ENCODE results near the gene CHRNA4.

Gene CHRNA4

DNA sequence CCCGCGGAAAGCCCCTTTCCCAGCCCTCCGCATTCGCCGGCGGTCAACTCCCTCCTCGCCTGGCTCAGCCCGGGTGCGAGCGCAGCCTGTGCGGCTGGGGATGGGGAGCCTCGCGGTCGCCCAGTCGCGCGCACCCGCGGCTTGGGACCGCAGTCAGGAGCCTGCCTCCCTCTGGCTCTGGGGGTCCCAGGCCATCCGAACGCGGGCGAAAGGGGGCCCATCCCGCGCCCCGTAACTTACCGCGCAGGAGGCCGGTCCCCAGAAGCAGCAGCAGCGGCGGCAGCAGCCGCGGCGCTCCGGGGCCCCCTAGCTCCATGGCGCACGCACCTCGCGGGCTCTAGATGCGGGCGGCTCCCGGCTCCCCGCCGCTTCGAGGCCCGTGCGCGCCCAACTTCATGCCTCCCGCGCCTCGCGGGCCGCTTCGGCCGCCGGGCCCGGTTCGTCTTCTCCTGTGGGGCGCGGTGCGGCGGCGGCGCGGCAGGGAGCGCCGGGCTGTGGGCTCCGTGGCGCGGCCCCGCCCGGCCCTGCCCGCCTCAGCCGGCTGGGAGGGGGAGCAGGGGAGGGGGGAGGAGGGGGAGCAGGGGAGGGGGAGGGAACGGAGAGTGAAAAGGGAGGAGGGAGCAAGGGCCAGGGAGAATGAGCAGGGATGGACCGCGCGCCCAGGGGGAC lies at the start of gene CHRNA4:
CHRNA4 (minus strand) TSS at position 500 of the 669 bp plus-strand sequence; CDS start at position 316, 184 bp downstream.
- no peak for DNase-seq

DNA sequence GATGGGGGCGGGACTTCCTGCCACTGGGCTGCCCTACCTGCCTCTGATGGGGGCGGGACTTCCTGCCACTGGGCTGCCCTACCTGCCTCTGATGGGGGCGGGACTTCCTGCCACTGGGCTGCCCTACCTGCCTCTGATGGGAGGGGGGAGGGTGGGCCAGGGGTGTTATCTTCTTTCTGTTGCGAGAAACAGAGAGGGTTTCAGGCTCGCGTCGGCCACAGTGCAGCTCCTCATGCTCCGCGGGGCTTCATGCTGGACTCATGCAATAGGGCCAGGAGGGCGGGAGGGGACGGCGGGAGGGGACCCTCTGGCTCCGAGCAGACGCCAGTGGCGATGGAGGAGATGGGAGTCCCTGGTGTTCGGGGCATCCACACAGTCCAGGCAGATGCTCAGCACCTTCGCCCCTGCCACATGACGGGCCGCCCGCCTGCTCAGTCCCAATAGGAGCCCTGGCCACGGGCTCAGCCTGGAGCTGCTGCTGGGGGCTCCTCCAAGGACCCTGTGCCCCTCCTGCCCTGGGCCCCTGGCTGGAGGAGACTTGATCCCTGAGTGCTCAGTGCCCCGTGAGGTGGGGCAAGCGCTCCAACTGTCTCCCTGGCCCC lies 48.8 kb upstream of the CHRNA4 start:
- DNase-seq = no peak

DNA sequence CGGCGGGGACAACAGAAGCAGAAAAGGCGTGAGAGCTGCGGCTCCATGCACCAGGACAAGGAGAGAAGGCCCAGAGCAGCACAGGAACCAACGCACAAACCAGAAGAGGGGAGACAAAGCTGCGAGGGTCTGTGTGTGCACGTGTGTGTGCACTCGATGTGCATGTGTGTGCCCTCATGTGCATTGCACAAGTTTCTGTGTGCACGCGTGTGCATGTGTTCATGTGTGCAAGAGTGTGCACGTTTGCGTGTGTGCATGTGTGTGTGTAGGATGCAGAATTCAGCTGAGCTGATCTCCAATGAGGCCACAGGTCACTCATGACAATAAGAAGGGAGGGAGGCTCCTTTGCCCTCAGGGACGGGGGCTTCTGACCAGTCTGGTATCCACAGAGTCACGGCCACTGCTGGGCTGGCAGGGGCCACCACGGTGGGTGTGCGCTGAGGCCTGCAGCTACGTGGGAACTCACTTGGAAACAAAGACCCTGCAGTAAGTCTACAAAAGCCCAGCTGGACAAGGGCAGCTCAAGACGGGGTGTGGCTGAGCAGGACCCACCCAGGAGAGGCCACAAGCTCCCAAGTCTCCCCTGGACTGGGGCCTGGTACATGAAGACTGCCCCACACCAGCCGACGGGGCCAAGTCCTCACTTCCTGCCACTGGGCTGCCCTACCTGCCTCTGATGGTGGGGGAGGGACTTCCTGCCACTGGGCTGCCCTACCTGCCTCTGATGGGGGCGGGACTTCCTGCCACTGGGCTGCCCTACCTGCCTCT lies 48.1 kb upstream of the CHRNA4 start:
- no peak for DNase-seq

DNA sequence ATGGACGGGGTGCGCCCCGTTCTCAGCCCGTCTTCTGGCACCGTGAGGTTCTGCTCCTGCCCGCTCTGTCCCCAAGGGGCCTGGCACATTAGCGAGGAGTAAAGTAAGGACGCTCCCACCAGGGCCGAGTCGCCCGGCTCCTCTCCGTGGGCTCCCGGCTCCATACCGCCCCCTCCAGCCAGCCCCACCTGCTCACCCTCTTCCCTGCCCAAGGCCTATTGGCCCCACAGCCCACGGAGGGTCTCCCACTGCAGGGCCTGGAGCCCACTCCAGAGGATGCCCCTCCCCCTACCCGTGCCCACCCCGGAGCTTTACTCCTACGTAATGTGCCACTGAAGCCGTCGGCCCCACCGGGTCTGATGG lies 47.5 kb upstream of the CHRNA4 start:
- no peak for DNase-seq

DNA sequence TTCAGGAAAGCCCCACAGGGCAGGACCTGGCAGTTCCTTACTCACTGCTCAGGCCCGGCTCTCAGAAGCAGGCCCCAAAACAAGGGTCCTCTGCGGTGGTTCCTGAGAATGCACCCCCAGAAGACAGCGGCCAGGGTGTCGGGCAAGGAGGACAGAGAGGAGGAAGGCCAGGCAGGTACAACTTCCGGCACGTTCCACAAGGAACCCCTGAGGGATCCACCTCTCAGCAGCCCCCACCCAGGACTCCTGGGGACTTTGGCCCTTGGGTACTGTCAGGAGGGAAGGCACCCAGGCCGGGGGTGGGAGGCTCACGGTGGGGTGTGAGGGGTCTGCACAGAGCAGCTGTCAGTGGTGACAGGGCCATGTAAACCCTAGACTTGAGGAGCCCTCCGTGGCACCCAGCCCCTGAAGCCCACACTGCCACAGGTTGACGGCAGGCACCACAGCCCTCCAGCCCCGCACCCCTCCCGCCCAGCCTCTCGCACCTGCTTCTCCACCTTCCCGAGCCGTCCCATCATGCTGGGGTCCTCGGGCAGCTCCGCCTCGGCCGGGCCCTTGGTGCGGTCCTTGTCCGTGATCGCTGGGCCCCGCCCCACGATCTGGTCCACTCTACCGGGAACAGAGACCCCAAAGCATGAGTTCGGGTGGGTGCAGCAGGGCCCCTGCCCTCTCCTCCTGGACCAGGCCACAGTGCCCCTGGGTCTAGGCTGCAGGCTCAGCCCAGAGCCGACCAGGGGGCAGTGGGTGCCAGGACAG lies 47.0 kb upstream of the CHRNA4 start:
- DNase-seq = no peak

DNA sequence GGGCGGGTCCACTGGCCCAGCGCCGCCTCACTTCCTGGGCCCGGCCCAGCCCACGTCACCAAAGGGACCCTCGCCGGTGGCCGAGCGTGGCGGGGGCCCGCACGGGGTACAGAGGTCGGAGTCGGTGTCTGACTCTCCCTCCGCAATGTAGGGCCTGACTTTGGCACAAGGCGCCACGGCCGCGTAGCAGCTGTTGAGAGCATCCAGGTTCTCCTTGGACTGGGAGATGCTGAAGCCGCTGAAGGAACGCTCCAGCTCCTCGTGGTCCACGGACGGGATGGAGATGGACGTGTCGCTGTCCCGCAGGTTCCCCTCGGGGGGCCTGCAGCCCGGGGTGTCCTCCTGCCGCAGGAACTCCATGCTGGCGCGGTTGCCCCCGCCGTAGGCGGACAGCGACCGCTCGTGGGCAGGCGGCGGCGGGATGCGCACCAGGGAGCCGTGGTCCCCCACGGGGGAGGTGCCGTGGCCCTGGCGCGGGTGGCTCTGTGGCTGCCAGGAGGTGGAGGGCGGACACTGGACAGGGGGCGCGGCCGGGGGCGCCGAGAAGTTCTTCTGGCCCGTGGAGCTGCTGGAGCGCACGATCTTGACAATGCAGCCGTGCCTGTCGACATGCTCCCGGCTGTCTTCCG lies 45.6 kb upstream of the CHRNA4 start:
- no peak for DNase-seq

DNA sequence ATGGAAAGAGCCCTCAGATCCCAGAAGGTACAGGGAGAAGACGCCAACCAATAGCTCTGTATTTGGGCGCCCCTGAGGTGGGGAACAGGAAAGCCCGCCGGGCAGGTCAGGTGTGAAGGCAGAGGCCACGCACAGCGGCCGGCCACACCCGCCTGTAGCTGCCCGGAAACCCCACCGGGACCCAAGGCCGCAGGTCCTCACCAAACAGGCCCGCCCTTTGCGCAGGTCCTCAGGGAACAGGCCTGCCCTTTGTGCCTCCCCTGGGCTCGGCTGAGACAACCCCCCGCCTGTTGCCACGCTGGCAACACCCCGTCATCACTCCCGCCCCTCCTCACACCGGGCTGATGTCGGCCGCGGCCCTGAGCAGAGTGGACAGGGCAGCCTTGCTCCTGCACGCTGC lies 44.9 kb upstream of the CHRNA4 start:
- no peak for DNase-seq

DNA sequence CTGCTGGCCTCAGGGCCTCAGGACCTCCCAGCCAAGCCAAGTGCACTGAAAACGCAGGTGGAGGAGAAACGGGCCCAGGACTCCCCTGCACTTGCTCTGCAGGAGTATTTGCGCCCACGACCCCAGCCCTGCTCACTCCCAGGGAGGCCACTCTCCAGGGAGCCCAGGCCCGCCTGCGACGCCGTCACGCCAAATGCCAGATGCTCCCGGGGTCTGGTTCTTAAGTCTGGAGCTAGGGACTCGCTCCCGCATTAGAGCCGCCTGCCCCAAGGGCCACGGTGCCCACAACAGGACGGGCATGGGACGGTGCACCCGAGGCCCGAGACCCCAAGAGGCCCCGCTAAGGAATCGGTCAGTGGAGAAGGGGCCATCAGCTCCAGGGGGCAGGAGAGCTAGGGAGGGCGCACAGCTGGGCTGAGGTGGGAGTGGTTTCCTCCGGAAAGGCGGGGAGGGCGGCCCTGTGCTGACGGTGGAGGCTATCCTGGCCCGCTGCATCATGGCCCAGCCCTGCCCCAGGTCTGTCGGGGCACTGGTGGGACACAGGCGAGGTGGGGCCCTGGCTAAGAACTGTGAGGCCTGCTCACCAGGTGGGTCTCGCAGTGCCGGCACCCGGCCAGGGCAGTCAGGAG lies 44.1 kb upstream of the CHRNA4 start:
- DNase-seq = no peak

DNA sequence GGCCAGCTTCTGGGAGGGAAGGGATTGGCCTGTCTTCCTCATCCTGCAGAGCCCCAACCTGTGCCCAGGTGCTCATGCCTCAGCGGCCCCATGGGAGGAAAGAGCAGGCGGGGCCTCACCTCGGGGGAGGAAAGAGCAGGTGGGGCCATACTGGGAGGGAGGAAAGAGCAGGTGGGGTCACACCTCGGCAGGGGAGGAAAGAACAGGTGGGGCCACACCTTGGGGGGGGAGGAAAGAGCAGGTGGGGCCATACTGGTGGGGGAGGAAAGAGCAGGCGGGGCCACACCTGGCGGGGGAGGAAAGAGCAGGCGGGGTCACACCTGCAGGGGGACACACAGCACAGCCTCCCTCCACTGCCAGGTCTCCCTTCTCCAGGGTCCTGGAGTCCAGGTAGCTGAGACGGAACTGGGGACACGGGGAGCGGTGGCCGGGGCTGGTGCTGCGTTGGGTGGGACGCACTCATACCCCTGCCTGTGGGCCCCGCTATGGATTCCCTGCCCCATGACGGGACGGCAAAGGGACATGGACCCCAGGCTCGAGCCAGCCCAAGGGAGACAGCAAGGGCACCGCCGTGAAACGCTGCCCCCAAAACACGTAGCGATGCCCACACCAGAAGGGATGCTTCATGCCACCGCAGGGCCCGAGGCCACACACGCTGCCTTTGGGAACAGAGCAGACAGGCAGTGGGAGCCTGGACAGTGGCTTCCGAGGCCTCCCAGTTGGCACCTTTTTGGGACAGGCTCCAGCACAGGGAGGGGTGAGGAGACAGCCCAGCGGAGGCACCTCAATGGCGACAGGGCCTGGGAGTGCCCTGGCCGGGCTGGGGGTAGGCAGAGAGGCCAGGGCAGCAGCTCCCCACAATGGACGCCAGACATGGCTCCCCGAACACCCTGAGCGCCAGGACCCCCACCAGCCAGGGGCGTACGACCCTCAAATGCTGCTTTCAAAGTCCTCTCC lies 43.3 kb upstream of the CHRNA4 start:
- no peak for DNase-seq

DNA sequence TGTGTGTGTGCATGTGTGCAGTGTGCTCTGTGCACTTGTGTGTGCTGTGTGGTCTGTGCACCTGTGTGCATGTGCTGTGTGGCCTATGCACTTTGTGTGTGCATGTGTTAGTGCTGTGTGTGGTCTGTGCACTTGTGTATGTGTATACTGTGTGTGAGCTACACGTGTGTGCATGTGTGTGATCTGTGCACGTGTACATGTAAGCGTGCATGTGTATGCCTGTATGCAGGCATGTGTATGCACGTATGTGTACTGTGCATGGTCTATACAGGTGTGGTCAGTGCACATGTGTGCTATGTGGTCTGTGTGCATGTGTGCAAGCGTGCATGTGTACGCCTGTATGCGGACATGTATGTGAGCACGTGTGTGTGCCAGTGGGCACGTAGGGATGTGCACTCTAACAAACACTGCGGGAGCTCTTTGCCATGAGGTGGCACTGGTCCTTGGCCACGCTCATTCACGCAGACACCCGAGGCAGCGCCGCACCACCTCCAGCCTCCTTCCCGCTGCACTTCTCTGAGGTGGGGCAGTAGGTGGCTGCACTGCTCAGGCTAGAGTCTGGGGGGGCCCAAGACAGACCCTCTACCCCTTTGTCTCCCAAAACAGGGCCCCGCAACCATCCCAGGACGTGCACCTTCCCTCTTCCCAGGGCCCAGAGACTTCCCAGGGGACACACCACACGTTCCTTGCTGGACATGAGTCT lies 42.4 kb upstream of the CHRNA4 start:
- DNase-seq = no peak

DNA sequence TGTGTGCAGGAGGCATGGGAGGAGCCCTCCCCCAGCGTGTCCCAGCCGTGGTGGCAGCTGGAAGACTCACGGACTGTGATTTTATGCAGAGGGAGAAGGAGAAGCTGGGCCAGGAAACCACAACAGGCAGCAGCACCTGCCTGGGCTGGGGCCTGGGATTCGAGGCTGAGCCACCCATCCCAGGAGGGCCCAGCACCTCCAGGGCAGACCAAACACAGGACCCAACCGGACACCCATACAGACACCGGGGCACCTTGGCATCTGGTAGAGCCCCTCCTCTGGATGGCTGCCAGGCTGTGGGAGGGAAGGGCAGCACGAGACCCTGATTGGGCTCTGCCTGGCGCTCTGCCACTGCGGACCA lies 41.7 kb upstream of the CHRNA4 start:
- DNase-seq = no peak

DNA sequence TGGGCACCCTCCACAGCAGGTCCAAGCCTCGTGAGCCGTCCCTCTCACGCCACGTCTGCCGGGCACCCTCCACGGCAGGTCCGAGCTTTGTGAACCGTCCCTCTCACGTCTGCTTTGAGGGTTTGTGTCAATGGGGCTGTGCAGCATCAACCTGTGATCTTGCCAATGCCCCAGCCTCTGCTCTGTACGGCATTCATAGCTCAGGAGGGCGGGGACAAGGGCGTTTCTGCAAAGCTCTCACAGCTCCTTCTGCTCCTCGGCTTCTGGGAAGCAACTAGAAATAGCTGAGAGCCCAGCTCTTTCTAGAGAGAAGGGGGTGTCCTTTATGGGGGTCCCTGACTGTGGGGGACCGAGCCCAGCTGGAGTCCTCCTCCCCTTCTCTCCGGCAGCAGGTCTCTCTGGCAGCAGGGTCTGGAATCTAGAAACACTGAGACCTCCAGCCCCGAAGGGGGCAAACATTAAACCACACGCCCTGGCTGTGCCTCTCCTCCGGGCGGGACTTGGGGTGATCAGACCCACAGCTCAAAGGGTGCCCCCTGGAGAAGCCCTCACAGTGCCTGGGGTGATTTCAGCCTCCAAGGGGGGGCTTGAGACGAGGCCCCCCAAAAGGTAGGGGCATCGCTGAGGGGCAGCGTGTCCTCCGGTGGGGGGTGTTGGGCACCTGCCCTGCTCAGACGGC lies 41.2 kb upstream of the CHRNA4 start:
- DNase-seq = no peak

DNA sequence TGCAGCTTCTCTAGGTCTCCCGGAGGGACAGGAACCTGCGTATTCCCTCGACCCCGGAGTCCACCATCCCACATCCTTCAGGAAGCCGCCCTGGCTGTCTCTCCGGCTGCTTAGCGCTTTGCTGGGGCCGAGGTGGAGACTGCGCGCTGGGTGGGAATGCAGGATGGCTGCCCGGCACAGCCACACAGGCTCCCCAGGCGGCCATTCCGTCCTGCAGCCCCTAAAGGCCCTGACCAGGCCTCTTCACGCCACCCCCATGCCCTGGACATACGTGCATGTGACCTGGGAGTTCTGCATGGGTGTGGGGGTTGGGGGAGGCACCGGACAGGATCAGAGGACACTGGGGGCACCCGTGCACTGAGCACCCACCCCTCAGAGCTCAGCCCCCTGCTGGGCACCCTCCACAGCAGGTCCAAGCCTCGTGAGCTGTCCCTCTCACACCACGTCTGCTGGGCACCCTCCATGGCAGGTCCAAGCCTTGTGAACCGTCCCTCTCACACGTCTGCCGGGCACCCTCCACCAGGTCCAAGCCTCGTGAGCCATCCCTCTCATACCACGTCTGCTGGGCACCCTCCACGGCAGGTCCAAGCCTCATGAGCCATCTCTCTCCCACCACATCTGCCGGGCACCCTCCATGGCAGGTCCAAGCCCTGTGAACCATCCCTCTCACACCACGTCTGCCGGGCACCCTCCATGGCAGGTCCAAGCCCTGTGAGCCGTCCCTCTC lies 40.4 kb upstream of the CHRNA4 start:
- DNase-seq = no peak

DNA sequence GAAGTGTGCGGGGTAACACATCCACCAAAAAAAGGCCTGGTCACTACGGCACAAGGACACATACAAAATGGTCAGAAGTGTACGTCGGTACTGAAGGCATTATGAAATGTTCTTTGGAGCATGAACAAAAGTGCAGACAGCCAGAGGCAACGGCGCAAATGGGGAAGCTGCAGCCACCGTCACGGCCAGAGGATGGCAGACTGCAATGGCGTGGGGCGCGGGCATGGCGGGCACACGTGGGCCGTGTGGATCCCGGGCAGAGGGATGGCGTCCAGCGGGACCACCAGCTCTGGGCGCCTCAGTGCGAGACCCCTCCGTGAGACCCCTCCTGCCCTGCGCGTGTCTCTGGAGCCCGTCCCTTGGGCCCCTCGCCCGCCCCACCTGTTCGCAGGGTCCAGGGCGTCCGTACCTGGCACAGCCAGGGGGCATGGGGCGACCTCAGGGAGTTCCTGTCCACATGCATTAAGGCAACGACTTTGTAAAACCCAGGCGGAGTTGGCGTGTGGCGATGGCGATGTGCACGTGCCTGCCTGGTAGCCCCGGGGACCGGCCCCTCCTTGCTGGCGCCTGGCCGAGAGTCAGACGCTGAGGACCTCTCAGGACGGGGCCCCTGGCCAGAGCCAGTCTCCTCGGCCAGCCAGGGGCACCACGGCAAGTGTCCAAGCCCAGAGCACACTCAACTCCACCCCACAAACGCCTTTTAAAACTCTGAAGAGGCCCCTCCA lies 39.5 kb upstream of the CHRNA4 start:
- no peak for DNase-seq

DNA sequence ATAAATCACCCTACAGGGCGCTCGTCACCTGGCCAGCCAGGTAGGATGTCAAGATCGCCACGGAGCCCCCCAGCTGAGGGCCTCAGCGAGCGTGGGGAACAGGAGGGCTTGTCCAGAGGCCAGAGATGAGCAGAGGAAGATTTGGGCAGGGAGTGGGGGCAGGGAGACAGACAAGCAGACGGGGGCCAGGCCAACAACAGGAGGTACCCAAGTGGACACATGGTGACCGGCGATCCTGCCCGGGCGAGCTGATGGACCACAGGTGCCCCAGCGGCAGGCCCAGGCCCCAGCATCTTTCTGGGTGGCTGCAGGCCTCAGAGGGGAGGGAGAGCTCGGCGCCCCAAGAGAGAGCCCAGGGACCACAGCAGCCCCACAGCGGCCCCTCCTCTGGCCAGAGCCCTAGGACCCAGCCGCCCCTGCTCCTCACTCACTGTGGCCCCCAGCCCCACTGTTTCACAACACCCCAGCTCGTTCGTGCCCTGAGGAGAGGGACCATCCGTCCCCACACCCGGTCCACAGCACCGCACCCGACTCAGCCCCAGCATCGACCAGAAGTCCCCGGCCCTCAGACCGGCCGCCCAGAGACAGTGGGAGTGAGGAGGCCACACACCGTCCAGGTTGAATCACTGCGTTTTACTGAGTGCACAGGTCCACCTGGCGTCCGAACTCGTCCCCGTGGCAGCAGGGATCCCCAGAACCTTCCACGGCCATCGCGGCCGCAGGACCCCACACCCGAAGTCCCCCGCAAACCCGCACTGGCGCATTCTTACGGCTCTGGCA lies 38.6 kb upstream of the CHRNA4 start:
- no peak for DNase-seq

DNA sequence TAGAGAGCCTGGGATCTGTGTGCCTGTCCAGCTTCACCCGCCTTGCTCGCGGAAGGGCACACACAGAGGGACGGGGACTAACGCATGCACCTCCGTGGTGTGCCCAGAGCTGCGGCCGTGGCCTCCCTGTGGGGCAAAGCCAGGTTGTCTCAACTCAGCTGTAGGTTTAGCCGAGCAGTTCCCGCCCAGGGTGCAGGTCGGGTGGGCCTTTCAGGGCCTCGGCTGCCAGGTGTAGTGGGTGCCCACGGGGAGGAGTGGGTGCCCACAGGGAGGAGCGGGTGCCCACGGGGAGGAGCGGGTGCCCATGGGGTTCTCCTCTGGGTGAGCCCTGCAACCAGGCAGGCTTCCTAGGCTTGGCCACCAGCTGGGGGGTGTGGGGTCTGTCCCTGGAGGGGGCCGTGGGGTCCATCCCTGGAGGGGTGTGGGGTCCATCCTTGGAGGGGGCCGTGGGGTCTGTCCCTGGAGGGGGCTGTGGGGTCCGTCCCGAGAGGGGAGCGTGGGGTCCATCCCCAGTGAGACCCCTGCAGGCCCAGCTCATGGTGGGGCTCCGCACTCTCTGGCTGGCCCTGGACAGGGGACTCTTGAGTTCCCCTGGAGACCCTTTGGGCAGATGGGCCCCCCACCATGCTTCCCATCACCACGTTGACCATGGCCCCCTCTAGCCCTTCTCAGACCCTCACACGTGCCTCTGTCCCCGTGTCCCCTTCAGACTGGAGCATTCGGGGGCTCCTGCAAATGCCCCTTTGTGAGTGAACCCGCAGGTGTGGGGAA lies 37.8 kb upstream of the CHRNA4 start:
- DNase-seq = no peak

DNA sequence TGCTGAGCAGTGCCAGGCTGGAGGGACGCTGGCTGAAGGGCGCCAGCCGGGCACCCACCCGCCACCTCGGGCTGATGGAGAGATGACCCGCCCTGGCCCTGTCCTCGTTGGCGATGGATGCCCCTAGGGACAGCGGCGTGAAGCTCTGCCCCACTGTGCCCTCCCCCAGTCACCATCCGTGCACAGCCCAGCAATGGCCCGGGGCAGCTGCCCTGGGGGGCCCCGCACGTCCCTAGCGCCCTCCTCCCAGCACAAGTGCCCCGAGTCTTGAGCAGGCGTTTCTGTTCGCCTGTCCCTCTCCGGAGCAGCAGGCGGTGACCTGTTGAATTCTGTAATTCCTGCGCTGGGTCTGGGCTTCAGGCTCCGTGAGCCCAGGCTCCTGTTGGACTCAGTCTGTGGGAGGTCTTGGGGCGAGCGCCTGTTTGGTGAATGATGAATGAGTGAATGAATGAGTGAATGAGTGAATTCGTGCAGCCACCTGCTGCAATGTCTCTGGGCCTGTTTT lies 36.8 kb upstream of the CHRNA4 start:
- DNase-seq = no peak

All from NCI-H1436 treated with DMSO at 0.1 percent for 48 hours (cell line).